H1 (cell line): Measurements from ENCODE around the gene SHROOM2. TPM values are rescaled to one million over a fixed set of nuclear protein-coding genes. Genes with fewer than 3 reads are reported as not detected.

Source experiments
- EP300 ChIP-seq, 2 experiments: IDR thresholded peaks; 1 replicate in 1 of 2; 2 replicates in 1 of 2; pipeline ENCODE4 v1.6.1; 2011 to 2012; ENCODE audit warnings: low read depth in 2 of 2, low read length in 2 of 2, mild to moderate bottlenecking in 2 of 2, borderline replicate concordance in 1 of 2, inconsistent platforms in 1 of 2, moderate library complexity in 1 of 2
- EZH2 ChIP-seq: fragments of 200-600 bp; sonication (generic); IDR thresholded peaks from 2 replicates; pipeline ENCODE4 v1.7.1; 2012; ENCODE audit warnings: low read depth, mild to moderate bottlenecking, moderate library complexity, low read length, inconsistent platforms; ENCODE audit not compliant: severe bottlenecking
- HDAC6 ChIP-seq: IDR thresholded peaks from one replicate; pipeline ENCODE4 v1.7.1; 2012; ENCODE audit warnings: low read depth, mild to moderate bottlenecking, inconsistent platforms, low read length, moderate library complexity
- polyA plus RNA-seq, 7 experiments: library from polyadenylated mRNA; depleted of rRNA in 3 of 7; stranded (reverse) in 5 of 7; unstranded in 2 of 7; fragments of >200 nt in 5 of 7; fragments of 200-250 nt in 2 of 7; gene quantifications; 1 replicate in 5 of 7; 2 replicates in 1 of 7; 4 replicates in 1 of 7; pipeline versions ENCODE4 v1.2.1 to v1.2.3, GENCODE V29; 2011 to 2013; ENCODE audit warnings: missing spikeins in 2 of 7, mixed read lengths in 2 of 7
- total RNA-seq: library from RNA; stranded (reverse); fragmentation: NEBNext Ultra II Directional; extraction: Animal tissue kit (Norgen Biotek cat#: 25700); gene quantifications from 2 replicates; pipeline ENCODE4 v1.2.1, GENCODE V29; 2021

The SHROOM2 gene
- total and polyA plus RNA-seq, 2 of the 8 experiments (the other 6 are each of a cell fraction or from before 2014, with no cell fraction given): 3.4 to 14.2 TPM

DNA sequence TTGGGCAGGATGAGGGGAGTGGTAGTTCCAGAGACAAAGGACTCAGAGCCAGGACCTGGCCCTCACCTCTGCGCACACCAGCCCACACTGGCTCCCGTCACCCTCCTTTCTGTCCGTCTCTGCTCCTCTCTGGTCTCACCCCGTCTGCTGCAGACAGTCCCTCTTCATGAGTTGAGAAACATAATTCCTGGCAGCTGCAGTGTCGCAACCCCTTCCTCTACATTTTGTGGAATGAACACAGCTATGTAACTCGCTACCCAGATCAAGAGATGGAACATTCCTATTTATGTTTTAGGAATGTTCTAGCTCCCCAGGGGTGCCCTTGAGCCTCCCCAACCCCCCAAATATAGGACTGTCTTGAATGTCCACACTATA lies 59.3 kb downstream of the SHROOM2 start (continued):
- TF ChIP-seq EZH2 (no peak), HDAC6 (no peak), EP300 (IDR thresholded peaks at IDR 0.05; ENCODE audit: borderline replicate concordance in 1 of 2, low read depth in 2 of 2, low read length in 2 of 2) (no peak)
